Left lobe of liver (tissue), 2 donors: Measurements from ENCODE around the gene CARD10. TPM values are rescaled to one million over a fixed set of nuclear protein-coding genes. Genes with fewer than 3 reads are reported as not detected.
"Not testable (repeated sequence)": the region's sequence is repeated elsewhere in the genome, so short reads cannot be mapped to it uniquely, and the experiment has no call there.

ENCODE experiments used
- ATAC-seq: fragments of 200-7000 bp; cut with Tn5 transposase; one replicate; pipeline ENCODE4 v1.9.1; 2020; ENCODE audit warnings: mild to moderate bottlenecking, moderate library complexity
- DNase-seq: peaks from one replicate; pipeline ENCODE4 v3.0.0-alpha.2; 2020; ENCODE audit warnings: low spot score
- total RNA-seq: library from RNA; stranded (reverse); gene quantifications from one replicate; pipeline ENCODE4 v1.2.1, GENCODE V29; 2021
- donor health status: DM: no; HTN: no; CAD: no; lungs with moderate emphysema.
- donor health status: DM: no; HTN: yes; CAD: no.

Gene CARD10
- total RNA-seq, 1 donor from 2014 or later = 22.4 TPM

DNA sequence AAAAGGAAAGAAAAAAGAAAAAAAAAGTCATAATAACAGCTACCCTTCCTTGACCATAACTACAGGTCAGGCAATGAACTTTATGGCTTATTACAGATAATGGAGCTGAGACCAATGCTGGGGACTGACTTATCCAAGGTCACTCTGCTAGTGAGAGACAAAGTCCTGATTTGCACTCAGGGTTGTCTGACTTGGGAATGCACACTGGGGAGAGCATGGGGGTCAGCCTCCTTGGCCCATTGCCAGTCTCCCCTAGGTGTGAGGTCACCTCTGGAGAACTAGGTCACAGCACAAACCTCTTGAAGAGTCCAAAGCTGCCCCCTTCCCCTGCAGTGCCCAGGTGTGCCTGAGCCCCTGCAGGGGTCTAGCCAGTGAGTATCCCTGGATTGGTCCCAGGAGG is 35.8 kb upstream of the CARD10 start:
- DNase-seq (no peak), ATAC-seq (no peak)

GRCh38 chr22:37553725-37554124 is 34.5 kb upstream of the CARD10 start:
- DNase-seq = no peak
- ATAC-seq = no peak

- no peak for ATAC-seq
- no peak for DNase-seq
Measured at GRCh38 chr22:37552524-37553163, 33.4 kb upstream of the CARD10 start.

DNA sequence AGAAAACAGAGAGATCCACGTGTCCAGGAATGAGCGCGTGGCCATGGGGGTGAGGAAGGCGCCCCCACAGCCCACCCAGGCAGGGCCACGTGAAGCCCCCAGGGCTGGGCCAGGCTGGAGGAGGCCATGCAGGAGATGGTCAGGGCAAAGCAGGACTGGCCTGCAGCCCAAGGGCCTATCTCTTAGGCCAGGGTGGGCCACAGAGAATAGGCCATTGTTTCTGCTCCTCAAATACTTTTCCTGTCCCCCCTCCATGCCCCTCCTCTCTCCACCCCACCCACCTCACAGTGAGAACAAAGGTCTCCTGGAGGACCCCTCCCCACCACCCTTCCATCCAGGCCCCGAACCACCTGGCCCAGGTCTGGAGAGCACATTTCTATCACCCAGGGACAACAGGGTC is 32.8 kb upstream of the CARD10 start:
- no peak for ATAC-seq
- DNase-seq = no peak

- DNase-seq, ATAC-seq: not testable (repeated sequence)
Measured at GRCh38 chr22:37550921-37551320, 31.7 kb upstream of the CARD10 start.

GRCh38 chr22:37549704-37550059 is 30.5 kb upstream of the CARD10 start:
- peak; percentile 85 for DNase-seq
- ATAC-seq = peak; percentile 60

- DNase-seq = no peak
- no peak for ATAC-seq
Measured at GRCh38 chr22:37547251-37547741, 28.1 kb upstream of the CARD10 start.

GRCh38 chr22:37546437-37547250 is 27.4 kb upstream of the CARD10 start:
- DNase-seq (peak; percentile 72), ATAC-seq (peak; percentile 32)

DNA sequence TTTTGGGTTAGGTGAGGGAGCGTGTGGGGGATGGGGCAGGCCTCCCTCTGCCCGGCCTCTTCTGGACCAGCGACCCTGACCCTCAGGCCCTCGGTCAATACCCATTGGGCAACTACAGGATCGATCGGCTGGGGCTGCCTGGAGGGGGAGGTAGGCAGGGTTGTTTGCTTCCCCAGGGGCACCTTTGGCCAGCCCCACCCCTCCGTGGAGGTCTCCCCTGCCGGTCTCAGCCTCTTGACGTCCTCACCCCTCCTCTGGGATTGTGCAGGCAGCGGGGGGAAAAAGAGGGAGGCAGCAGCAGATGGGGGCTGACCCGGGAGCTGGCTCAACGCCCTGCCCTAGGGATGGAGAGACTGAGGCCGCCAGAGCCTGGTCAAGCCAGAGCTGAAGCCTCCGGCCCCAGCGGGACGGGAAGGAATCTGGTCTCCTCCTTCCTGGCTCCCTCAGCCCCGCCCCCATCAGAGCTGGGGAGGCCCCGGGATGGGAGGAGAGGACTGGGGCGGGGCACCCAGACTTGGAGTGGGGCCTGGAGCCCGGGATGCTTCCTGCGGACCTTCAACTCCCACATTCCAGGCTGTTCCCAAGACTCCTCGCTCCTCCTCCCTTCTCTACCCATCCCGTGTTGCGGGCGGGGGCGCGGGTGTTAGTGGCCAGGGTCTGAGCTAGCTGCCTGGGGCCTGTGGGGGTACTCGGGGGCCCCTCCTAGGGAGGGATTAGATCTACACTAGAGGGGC is 26.7 kb upstream of the CARD10 start:
- ATAC-seq = peak; percentile 66
- DNase-seq = peak; percentile 96

DNA sequence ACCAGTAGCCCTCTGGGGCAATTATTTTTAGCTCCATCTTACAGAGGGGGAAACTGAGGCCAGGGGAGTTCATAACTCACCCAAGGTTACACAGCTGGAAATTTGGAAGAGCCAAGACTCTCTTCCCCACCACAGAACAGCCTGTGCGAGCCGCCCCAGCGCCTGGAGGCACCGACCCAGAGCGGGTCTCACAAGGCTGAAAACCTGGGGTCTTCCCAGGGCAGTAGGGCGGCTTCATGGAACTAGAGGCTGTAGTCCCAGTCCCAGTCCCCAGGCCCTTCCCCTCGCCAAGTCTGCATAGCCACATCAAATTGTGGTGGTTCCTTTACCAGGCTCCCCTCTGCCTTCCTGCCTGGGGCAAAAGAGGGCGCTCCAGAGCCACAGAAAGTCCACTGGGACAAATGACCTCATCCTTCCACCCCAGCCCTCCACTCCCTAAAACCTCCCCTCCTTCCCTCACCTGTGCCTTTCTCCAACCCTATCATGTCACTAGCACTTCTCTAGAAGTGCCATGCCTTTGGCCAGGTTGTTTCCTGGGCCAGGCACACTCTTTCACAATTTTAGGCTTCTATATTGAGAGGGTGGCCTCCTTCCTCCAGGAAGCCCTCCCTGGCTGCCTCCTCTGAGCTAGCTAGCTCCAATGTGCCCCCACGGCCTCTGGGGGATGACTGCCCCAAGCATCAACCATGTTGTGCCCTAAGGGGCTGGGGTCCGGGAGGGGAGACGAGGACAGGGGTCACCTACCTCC is 25.9 kb upstream of the CARD10 start:
- ATAC-seq (peak; percentile 68), DNase-seq (peak; percentile 88)

DNA sequence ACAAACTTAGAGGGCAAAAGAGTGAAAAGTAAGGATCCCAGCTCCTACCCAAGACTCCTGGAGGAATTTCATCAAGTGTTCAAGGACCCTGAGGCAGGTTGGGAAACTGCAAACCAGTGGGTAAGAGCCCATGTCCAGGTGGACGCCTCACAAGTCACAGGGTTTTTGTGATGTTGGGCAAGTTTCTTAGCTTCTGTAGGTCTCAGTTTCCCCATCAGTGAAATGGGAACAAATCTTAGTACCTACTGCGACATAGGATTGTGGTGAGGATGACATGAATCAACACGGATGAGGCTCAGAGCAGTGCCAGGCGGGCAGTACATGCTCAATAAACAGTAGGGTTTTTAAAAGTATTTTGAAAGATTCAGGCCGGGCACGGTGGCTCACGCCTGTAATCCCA is 23.7 kb upstream of the CARD10 start:
- DNase-seq (no peak), ATAC-seq (no peak)

GRCh38 chr22:37542416-37542815 is 23.2 kb upstream of the CARD10 start:
- not testable (repeated sequence) for ATAC-seq, DNase-seq

DNA sequence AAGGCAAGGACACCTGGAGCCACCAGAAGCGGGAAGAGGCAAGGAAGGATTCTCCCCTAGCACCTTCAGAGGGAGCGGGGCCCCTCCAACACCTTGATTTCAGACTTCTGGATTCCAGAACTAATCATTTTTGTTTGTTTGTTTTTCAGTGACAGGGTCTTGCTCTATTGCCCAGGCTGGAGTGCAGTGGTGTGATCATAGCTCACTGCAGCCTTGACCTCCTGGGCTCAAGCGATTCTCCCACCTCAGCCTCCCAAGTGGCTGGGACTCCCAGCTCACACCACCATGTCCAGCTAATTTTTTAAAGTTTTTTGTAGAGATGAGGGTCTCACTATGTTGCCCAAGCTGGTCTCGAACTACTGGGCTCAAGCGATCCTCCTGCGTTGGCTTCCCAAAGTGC is 20.6 kb upstream of the CARD10 start:
- DNase-seq, ATAC-seq: not testable (repeated sequence)

- ATAC-seq (peak; percentile 99), DNase-seq (peak; percentile 94)
Measured at GRCh38 chr22:37538590-37539357, 19.6 kb upstream of the CARD10 start.

DNA sequence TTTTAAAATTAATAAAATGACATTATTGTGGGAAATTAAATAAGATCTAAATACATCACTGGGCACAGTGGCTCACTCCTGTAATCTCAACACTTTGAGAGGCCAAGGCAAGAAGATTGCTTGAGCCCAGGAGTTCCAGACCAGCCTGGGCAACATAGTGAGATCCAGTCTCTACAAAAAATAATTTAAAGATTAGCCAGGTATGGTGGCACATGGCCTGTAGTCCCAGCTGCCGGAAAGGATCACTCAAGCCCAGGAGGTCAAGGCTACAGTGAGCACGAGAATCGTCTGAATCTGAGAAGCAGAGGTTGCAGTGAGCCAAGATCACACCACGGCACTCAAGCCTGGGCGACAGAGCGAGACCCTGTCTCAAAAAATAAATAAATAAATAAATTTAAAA is 15.9 kb upstream of the CARD10 start:
- DNase-seq = no peak
- ATAC-seq = no peak

- ATAC-seq (no peak), DNase-seq (no peak)
Measured at GRCh38 chr22:37534445-37534844, 15.2 kb upstream of the CARD10 start.

DNA sequence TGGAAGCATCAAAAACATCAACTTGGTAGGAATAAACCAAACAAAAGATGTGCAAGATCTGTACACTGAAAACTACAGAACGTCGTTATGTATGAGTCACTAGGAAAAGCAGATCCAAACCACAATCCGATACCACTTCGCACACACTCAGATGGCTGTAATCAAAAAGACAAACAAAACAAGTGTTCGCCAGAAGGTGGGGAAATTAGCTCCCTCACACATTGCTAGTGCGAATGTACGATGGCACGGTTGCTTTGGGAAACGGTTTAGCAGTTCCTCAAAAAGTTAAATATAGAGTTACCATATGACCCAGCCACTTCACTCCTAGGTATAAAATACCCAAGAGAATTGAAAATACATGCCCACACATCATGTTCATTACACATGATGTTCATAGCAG is 14.8 kb upstream of the CARD10 start:
- no peak for DNase-seq
- ATAC-seq = no peak

GRCh38 chr22:37529652-37530345 is 10.6 kb upstream of the CARD10 start:
- no peak for ATAC-seq
- no peak for DNase-seq

DNA sequence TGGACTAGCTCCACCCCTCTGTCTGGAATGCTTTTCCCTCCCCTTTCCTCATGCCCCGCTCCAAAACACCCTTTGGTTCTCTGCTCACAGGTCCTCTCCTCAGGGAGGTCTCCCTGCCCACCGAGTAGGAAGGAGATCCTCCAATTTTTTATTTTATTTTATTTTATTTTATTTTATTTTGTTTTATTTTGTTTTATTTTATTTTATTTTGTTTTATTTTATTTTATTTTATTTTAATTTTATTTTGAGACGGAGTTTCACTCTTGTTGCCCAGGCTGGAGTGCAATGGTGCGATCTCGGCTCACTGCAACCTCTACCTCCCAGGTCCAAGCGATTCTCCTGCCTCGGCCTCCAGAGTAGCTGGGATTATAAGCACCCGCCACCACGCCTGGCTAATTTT is 8.7 kb upstream of the CARD10 start:
- ATAC-seq, DNase-seq: not testable (repeated sequence)
